Hepatocyte (in vitro differentiated cells): Measurements from ENCODE around the gene PLD2. TPM values are rescaled to one million over a fixed set of nuclear protein-coding genes. Genes with fewer than 3 reads are reported as not detected.
"Not testable (repeated sequence)": the region's sequence is repeated elsewhere in the genome, so short reads cannot be mapped to it uniquely, and the experiment has no call there.

Experiments
- DNase-seq: peaks from one replicate; pipeline ENCODE4 v3.0.0-alpha.2; 2016; ENCODE audit warnings: low spot score
- H2AFZ ChIP-seq: fragments of 200-600 bp; sonication (generic); 2 replicates; pipeline ENCODE4 v1.6.0; 2016; ENCODE audit warnings: antibody characterized with exemption, mild to moderate bottlenecking
- H3K27ac ChIP-seq: fragments of 200-600 bp; sonication (generic); 2 replicates; pipeline ENCODE4 v1.5.1; 2016; ENCODE audit warnings: mild to moderate bottlenecking
- H3K27me3 ChIP-seq: fragments of 200-600 bp; sonication (generic); 2 replicates; pipeline ENCODE4 v1.6.1; 2016
- H3K36me3 ChIP-seq: fragments of 200-600 bp; sonication (generic); replicated peaks from 2 replicates; pipeline ENCODE4 v1.5.1; 2016; ENCODE audit warnings: low read depth; ENCODE audit not compliant: insufficient read depth
- H3K4me1 ChIP-seq: fragments of 200-600 bp; sonication (generic); 2 replicates; pipeline ENCODE4 v1.5.1; 2016; ENCODE audit warnings: mild to moderate bottlenecking, moderate library complexity; ENCODE audit not compliant: insufficient read depth
- H3K4me2 ChIP-seq: fragments of 200-600 bp; sonication (generic); 2 replicates; pipeline ENCODE4 v1.6.0; 2016
- H3K4me3 ChIP-seq: fragments of 200-600 bp; sonication (generic); 2 replicates; pipeline ENCODE4 v1.5.1; 2016; ENCODE audit warnings: mild to moderate bottlenecking
- H3K79me2 ChIP-seq: fragments of 200-600 bp; sonication (generic); 2 replicates; pipeline ENCODE4 v1.6.0; 2017; ENCODE audit warnings: mild to moderate bottlenecking
- H3K9me2 ChIP-seq: fragments of 200-600 bp; sonication (generic); replicated peaks from 2 replicates; pipeline ENCODE4 v1.6.0; 2017; ENCODE audit warnings: mild to moderate bottlenecking; ENCODE audit not compliant: insufficient read depth
- H3K9me3 ChIP-seq: fragments of 200-600 bp; sonication (generic); 2 replicates; pipeline ENCODE4 v1.5.1; 2016; ENCODE audit warnings: low read depth, mild to moderate bottlenecking
- H4K20me1 ChIP-seq: fragments of 200-600 bp; sonication (generic); 2 replicates; pipeline ENCODE4 v1.6.0; 2016; ENCODE audit warnings: mild to moderate bottlenecking; ENCODE audit not compliant: insufficient read depth, poor library complexity, severe bottlenecking
- EZH2 ChIP-seq: fragments of 200-600 bp; sonication (generic); IDR thresholded peaks from 2 replicates; pipeline ENCODE4 v1.6.1; 2016; ENCODE audit warnings: antibody characterized with exemption, mild to moderate bottlenecking, borderline replicate concordance
- EZH2phosphoT487 ChIP-seq: fragments of 200-600 bp; sonication (generic); IDR thresholded peaks from one replicate; pipeline ENCODE4 v1.6.1; 2018; ENCODE audit warnings: antibody characterized with exemption, mild to moderate bottlenecking, low read depth, moderate library complexity; ENCODE audit not compliant: unreplicated experiment, severe bottlenecking
- WGBS: methylation state at CpG from one replicate; pipeline ENCODE4 v1.1.6; 2016; ENCODE audit warnings: low lambda C conversion rate; ENCODE audit errors: missing lambda C conversion rate; 5-methylcytosine and 5-hydroxymethylcytosine counted together
- polyA plus RNA-seq: library from polyadenylated mRNA; unstranded; fragments of >200 nt; fragmentation: Nextera tagmentation; extraction: Ambion mirVana; gene quantifications from 2 replicates; pipeline ENCODE4 v1.2.1, GENCODE V29; 2016
- total RNA-seq: library from RNA; depleted of rRNA; stranded (reverse); fragments of >200 nt; gene quantifications from 2 replicates; pipeline ENCODE4 v1.2.3, GENCODE V29; 2014
- TF ChIP-seq, protein P1 (sequence below): fragments of 200-600 bp; sonication (generic); IDR thresholded peaks from 2 replicates; pipeline ENCODE4 v1.5.1; 2016; ENCODE audit warnings: antibody characterized with exemption, mild to moderate bottlenecking; ENCODE audit not compliant: poor library complexity

PLD2 gene
- total and polyA plus RNA-seq, 2 experiments from 2014 or later: 21.8 to 25.2 TPM

DNA sequence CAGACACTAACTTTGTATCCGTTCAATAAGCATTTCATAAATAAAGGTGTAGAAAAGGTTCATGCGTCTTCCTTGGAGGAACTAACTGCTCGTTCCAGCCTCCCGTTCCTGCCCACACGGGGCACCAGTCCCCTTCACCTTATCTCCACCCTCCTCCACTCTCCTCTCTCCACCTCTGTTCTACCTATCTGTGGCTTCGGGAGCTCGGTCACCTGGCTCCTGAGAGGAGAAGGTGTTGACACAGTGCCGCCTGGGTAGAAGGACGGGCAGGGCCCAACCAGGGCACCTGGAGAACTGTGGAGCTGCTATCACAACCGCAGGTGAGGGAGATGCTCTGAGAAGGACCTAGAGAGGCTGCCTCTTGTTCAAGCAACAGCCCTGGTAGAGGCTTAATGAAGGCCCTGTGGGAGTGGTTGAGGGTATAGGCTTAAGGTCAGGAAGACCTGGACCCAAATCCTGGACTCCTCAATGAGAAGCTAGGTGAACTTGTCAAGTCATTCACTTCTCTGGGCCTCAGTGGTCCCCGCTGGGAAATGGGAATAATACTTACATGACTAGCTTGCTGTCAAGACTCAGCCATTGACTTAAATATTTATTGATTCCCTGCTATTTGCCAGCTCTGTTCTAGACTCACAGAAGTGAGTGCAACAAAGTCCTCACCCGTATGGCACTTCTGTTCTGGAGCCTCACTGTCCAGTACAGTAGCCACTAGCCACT lies 16.6 kb downstream of the PLD2 start:
- no peaks in the 10 kb centered on the region for H3K36me3 ChIP-seq
- H3K79me2 ChIP-seq: no peaks in the 10 kb centered on the region
- no peaks in the 10 kb centered on the region for H3K27me3 ChIP-seq
- 81% methylated on average over 12 of the region's 12 CpGs for WGBS
- no peak overlapping the region for H3K4me2 ChIP-seq
- H3K9me2 ChIP-seq: no peaks in the 10 kb centered on the region
- H3K9me3 ChIP-seq: no peaks in the 10 kb centered on the region
- no peak overlapping the region for H2AFZ ChIP-seq
- no peak overlapping the region for H3K4me3 ChIP-seq
- H4K20me1 ChIP-seq: no peaks in the 10 kb centered on the region
- H3K27ac ChIP-seq: no peak overlapping the region
- H3K4me1 ChIP-seq: no peaks in the 10 kb centered on the region
- DNase-seq: no peak
- no peak for TF ChIP-seq EZH2phosphoT487
- no peak for TF ChIP-seq EZH2
- TF ChIP-seq, protein P1, sequence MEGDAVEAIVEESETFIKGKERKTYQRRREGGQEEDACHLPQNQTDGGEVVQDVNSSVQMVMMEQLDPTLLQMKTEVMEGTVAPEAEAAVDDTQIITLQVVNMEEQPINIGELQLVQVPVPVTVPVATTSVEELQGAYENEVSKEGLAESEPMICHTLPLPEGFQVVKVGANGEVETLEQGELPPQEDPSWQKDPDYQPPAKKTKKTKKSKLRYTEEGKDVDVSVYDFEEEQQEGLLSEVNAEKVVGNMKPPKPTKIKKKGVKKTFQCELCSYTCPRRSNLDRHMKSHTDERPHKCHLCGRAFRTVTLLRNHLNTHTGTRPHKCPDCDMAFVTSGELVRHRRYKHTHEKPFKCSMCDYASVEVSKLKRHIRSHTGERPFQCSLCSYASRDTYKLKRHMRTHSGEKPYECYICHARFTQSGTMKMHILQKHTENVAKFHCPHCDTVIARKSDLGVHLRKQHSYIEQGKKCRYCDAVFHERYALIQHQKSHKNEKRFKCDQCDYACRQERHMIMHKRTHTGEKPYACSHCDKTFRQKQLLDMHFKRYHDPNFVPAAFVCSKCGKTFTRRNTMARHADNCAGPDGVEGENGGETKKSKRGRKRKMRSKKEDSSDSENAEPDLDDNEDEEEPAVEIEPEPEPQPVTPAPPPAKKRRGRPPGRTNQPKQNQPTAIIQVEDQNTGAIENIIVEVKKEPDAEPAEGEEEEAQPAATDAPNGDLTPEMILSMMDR: no peak

DNA sequence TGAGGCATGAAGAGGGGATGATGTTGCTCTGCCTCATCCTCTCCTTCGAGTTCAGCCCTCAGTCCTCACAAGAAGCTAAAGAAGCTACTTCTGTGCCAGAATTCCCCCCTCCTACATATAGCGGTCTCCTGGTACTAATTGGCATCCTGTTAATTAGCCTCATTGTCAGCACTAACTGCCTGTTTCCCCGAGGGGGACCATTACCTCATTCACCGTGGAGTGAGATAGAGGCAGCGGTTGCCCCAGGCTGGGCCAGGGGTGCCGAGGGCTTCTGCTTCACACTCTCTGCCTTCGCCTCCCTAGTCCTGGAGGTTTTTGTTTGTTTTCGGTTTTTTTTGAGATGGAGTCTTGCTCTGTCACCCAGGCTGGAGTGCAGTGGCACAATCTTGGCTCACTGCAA lies 20.4 kb downstream of the PLD2 start:
- H3K79me2 ChIP-seq: no peaks in the 10 kb centered on the region
- no peak overlapping the region for H3K4me3 ChIP-seq
- H3K9me2 ChIP-seq: no peaks in the 10 kb centered on the region
- TF ChIP-seq, protein P1: no peak
- TF ChIP-seq EZH2: no peak
- no peak for TF ChIP-seq EZH2phosphoT487
- WGBS: 64% methylated on average over 8 of the region's 8 CpGs
- no peaks in the 10 kb centered on the region for H4K20me1 ChIP-seq
- no peaks in the 10 kb centered on the region for H3K9me3 ChIP-seq
- H3K4me2 ChIP-seq: no peak overlapping the region
- H3K27me3 ChIP-seq: no peaks in the 10 kb centered on the region
- no peak overlapping the region for H3K27ac ChIP-seq
- no peak overlapping the region for H2AFZ ChIP-seq
- H3K36me3 ChIP-seq: no peaks in the 10 kb centered on the region
- DNase-seq: no peak
- no peaks in the 10 kb centered on the region for H3K4me1 ChIP-seq

DNA sequence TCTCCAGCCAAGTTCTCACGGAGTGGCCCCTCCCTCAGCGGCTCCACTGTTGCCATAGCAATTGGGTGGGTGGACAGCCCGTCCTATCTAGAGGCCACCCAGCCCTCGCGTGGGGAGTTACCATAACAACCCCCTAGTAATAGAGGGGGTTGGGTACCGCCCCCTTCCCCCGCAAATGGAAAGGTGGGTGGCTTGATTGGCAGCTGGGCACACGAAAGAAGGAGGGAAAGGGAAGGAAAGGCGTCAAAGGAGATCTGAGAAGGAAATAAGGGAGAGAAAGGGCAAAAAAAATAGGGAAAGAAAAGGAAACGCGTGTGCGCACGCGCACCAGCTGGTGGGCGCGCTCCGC lies 25.9 kb downstream of the PLD2 start:
- not testable (repeated sequence) for H3K9me2 ChIP-seq, H3K27me3 ChIP-seq, H3K36me3 ChIP-seq, DNase-seq, H2AFZ ChIP-seq, H3K9me3 ChIP-seq
- Histone ChIP-seq H3K4me3 (peak overlapping the region; percentile 19), H3K27ac (peak overlapping the region; percentile 83), H3K79me2 (peaks cover 35% of the 10 kb centered on the region), H3K4me2 (peak overlapping the region; percentile 68), H4K20me1 (peaks cover 21% of the 10 kb centered on the region), H3K4me1 (peaks cover 14% of the 10 kb centered on the region)
- WGBS: 0% methylated on average over 11 of the region's 17 CpGs

DNA sequence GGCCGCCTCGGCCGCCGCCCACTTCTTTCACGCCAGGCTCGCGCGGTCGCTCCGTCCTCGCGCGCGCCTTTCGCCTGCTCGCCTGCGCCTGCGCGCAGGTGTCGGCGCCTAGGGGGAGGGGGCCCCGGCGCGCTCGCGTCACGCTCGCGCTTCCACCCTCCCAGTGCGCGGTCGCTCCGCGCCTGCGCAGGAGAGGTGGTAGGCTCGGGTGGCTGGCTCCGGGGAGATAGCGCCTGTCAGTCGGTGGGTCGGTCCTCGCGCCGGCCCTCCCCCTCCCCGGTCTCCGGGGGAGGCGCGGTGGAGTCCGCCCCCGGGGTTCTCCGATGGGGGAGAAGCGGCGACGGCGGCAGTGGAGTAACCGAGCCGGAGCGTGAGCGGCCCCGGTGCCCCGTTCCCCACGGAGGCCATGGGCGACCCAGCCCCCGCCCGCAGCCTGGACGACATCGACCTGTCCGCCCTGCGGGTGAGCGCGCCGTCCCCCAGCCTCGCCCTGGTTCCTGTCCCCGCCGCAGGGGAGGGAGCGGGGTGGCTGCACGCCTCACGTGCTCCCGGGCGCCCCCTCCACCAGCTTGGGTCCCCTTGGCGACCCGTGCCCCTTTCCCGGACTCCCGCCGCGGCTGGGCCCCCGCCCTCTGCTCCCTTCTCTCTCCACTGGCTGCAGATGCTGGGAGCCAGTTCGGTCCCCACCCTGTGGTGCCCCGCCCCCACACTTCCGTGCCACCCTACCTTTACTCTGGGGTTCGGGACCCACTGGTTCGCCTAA lies 26.4 kb downstream of the PLD2 start, which contains the start of gene MINK1:
Gene MINK1, plus strand, starts transcription at position 163 of the 763 bp plus-strand sequence. Its CDS starts 244 bp downstream, at position 407.
- Histone ChIP-seq H3K36me3 (no peaks in the 10 kb centered on the region), H3K4me2 (peak within 1 kb of the TSS; percentile 86), H3K27ac (peak within 1 kb of the TSS; percentile 89), H3K79me2 (peaks cover 41% of the 10 kb centered on the region), H3K9me2 (no peaks in the 10 kb centered on the region), H3K4me3 (peak within 1 kb of the TSS; percentile 78), H3K9me3 (no peaks in the 10 kb centered on the region), H2AFZ (peak within 1 kb of the TSS; percentile 48), H4K20me1 (peaks cover 21% of the 10 kb centered on the region), H3K4me1 (peaks cover 16% of the 10 kb centered on the region), H3K27me3 (no peaks in the 10 kb centered on the region)
- TF ChIP-seq EZH2: no peak
- TF ChIP-seq, protein P1: no peak
- TF ChIP-seq EZH2phosphoT487: no peak
- 1% methylated on average over 50 of the region's 91 CpGs for WGBS
- peak; percentile 99 for DNase-seq
